Ectodermal cell (in vitro differentiated cells): ENCODE measurements around the gene MTOR.
"Not testable (repeated sequence)": the region's sequence is repeated elsewhere in the genome, so short reads cannot be mapped to it uniquely, and the experiment has no call there.

Source experiments
- H3K27ac ChIP-seq: 2 replicates; pipeline ENCODE4 v1.7.0; 2013; ENCODE audit warnings: mild to moderate bottlenecking, low read depth, low read length; ENCODE audit not compliant: insufficient read depth, poor library complexity, severe bottlenecking
- H3K27me3 ChIP-seq: 2 replicates; pipeline ENCODE4 v1.7.0; 2013; ENCODE audit warnings: mild to moderate bottlenecking, low read length; ENCODE audit not compliant: insufficient read depth, control insufficient read depth, poor library complexity, severe bottlenecking
- H3K36me3 ChIP-seq: one replicate; pipeline ENCODE4 v1.7.0; 2013; ENCODE audit warnings: low read length; ENCODE audit not compliant: control insufficient read depth, insufficient read depth
- H3K4me1 ChIP-seq: one replicate; pipeline ENCODE4 v1.7.0; 2013; ENCODE audit warnings: low read length; ENCODE audit not compliant: control insufficient read depth, insufficient read depth
- H3K4me3 ChIP-seq: 2 replicates; pipeline ENCODE4 v1.7.0; 2013; ENCODE audit warnings: low read depth, low read length, control low read depth; ENCODE audit not compliant: insufficient read depth
- H3K9me3 ChIP-seq: 2 replicates; pipeline ENCODE4 v1.7.0; 2013; ENCODE audit warnings: mild to moderate bottlenecking, low read length, moderate library complexity; ENCODE audit not compliant: control insufficient read depth
- WGBS, 2 experiments: methylation state at CpG; one replicate each; pipeline ENCODE4 v1.1.7; 2013; ENCODE audit warnings: missing lambda C conversion rate in 2 of 2; 5-methylcytosine and 5-hydroxymethylcytosine counted together

The MTOR gene

DNA sequence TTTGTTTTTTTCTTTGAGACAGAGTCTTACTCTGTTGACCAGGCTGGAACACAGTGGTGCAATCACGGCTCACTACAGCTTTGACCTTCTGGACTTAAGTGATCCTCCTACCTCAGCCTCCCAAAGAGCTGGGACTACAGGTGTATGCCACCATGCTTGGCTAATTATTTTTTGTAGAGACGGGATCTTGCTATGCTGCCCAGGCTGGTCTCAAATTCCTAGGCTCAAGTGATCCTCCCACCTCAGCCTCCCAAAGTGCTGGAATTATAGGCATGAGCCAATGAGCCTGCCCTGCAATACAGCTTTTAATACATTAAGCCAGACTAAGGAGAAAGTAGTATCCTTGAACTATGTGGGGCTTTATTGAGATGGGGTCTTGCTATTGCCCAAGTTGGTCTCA lies 146.0 kb downstream of the MTOR start:
- no peaks in the 10 kb centered on the region for H3K27me3 ChIP-seq
- no peaks in the 10 kb centered on the region for H3K9me3 ChIP-seq
- 91 to 92% methylated on average over 2 of the region's 2 CpGs for WGBS, 2 experiments
- H3K4me3 ChIP-seq: no peak overlapping the region
- peaks cover 31% of the 10 kb centered on the region for H3K36me3 ChIP-seq
- no peak overlapping the region for H3K27ac ChIP-seq
- no peaks in the 10 kb centered on the region for H3K4me1 ChIP-seq

DNA sequence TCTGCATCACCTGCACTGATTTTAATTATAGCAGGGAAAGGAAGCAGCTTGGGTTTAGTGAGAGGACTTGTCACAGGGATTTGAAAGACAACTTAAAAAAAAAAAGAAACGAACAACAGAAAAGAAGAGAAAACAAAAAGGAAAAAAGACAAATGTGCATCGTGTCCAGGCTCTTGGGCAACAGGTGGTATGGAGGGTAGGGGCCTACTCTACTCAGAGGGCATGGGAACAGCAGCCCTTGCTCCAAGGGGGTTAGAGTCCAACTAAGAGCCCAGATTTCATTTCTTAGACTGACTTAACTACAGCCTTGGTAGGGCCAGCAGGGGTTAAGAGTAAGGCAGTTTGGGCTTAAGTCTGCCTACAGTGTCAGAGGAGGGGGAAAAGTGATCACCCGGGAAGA lies 147.4 kb downstream of the MTOR start:
- H3K4me1 ChIP-seq: no peaks in the 10 kb centered on the region
- WGBS, 2 experiments: 97% methylated on average over 3 of the region's 3 CpGs
- no peaks in the 10 kb centered on the region for H3K27me3 ChIP-seq
- H3K4me3 ChIP-seq: no peak overlapping the region
- no peaks in the 10 kb centered on the region for H3K9me3 ChIP-seq
- H3K27ac ChIP-seq: no peak overlapping the region
- H3K36me3 ChIP-seq: peaks cover 32% of the 10 kb centered on the region

DNA sequence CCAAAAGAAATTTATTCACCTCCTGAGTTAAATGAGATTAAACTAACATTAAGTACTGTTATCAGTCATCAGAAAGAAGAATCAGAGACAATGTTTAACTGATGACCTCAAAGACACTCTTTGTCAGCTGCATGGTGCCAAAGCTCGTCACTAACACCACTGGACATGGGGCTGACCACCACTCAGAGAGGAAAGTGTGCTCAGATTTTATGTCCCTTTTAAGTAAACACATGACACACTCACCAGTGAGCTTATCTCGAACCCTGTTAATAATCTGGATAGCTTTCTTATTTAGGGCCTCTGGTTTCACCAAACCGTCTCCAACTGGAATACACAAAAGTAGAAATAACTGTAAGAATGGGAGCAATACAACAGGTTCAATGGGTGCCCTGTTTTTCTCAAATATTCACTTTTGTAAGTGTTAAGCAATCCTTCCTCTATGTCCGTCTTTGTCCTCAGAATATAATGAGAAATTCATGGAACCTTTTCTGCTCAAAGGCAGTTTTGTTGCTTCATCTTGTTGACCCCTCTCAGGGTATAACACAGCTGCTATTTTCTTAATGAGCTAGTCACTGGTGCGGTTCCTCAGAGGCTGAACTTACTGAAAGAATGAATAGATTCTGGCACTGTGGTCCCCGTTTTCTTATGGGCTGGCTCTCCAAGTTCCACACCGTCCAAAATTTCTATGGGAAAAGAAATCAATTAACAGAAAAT lies 153.1 kb downstream of the MTOR start:
- H3K27me3 ChIP-seq: no peaks in the 10 kb centered on the region
- no peaks in the 10 kb centered on the region for H3K4me1 ChIP-seq
- H3K4me3 ChIP-seq: no peak overlapping the region
- WGBS, 2 experiments: 97 to 98% methylated on average over 7 of the region's 7 CpGs
- no peaks in the 10 kb centered on the region for H3K9me3 ChIP-seq
- H3K36me3 ChIP-seq: peaks cover 54% of the 10 kb centered on the region
- no peak overlapping the region for H3K27ac ChIP-seq

DNA sequence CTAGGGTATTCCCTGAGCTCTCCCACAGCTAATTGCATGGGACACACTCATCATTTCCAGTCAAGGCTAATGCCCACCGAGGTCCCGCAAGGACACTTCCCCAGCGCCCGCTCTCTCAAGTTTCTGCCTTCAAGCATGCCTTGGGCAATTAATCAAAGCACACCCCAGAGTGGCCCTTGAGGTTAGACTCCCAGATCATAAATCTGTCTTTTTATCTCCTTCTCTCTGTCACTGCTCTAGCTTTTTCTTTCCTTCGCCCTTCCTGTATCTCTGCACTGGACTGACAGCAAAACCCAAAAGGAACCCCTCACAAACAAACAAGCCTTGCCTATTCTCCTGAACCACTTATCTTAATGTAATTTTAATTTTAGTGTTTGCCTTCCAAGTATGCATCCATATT lies 154.8 kb downstream of the MTOR start:
- Histone ChIP-seq H3K4me1 (no peaks in the 10 kb centered on the region), H3K36me3 (peaks cover 43% of the 10 kb centered on the region), H3K27ac (no peak overlapping the region), H3K27me3 (no peaks in the 10 kb centered on the region), H3K4me3 (no peak overlapping the region), H3K9me3 (no peaks in the 10 kb centered on the region)
- WGBS, 2 experiments: 93 to 95% methylated on average over 5 of the region's 5 CpGs

DNA sequence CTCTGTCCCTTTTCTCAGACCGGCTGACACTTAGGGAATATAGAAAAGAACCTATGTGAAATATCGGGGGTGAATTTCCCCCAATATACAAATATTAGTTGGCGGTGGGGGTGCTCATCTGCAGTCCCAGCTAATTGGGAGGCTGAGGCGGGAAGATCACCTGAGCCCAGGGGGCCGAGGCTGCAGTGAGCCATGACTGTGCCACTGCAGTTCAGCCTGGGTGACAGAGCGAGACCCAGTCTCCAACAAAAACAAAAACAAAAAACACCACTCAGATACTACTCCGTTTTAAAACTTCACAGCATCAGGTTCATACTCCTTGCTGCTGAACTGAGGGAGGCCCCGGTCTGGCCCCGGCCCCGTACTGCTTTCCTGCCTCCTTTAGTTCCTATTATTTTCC lies 156.8 kb downstream of the MTOR start:
- no peak overlapping the region for H3K27ac ChIP-seq
- H3K27me3 ChIP-seq: no peaks in the 10 kb centered on the region
- no peak overlapping the region for H3K4me3 ChIP-seq
- H3K36me3 ChIP-seq: peaks cover 29% of the 10 kb centered on the region
- no peaks in the 10 kb centered on the region for H3K4me1 ChIP-seq
- WGBS, 2 experiments: 90 to 95% methylated on average over 10 of the region's 10 CpGs
- no peaks in the 10 kb centered on the region for H3K9me3 ChIP-seq

DNA sequence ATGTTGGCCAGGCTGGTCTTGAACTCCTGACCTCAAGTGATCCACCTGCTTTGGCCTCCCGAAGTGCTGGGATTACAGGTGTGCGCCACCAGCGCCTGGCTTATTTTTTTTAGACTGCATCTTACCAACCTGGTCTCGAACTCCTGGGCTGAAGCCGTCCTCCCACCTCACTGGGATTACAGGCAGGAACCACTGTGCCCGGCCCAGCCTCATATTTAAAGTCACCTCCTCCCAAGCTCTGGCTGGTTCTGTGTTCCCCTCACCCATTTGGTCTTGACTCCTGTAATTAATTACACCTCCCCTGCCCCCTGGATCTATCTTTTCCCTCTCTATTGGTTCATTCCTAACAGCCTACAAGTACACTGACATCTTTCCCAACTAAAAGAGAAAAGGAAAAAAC lies 161.0 kb downstream of the MTOR start:
- no peaks in the 10 kb centered on the region for H3K9me3 ChIP-seq
- WGBS, 2 experiments: 93% methylated on average over 6 of the region's 6 CpGs

DNA sequence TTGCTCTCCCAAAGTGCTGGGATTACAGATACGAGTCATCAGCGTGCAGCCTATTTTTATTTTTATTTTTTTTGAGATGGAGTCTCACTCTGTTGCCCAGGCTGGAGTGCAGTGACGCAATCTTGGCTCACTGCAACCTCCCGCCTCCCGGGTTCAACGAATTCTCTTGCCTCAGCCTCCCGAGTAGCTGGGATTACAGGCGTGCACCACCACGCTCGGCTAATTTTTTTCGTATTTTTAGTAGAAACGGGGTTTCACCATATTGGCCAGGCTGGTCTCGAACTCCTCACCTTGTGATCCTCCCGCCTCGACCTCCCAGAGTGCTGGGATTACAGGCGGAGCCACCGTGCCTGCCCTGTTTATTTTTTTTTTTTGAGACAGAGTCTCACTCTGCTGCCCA lies 161.5 kb downstream of the MTOR start:
- not testable (repeated sequence) for H3K27ac ChIP-seq, H3K27me3 ChIP-seq, H3K4me1 ChIP-seq, H3K4me3 ChIP-seq, H3K9me3 ChIP-seq
- peaks cover 11% of the 10 kb centered on the region for H3K36me3 ChIP-seq
- 93 to 95% methylated on average over 17 of the region's 17 CpGs for WGBS, 2 experiments

More for the DNA sequence above, 161.0 kb downstream of the MTOR start:
- H3K4me1 ChIP-seq: no peaks in the 10 kb centered on the region
- no peaks in the 10 kb centered on the region for H3K27me3 ChIP-seq
- H3K36me3 ChIP-seq: peaks cover 10% of the 10 kb centered on the region
- H3K27ac ChIP-seq: no peak overlapping the region
- H3K4me3 ChIP-seq: no peak overlapping the region

DNA sequence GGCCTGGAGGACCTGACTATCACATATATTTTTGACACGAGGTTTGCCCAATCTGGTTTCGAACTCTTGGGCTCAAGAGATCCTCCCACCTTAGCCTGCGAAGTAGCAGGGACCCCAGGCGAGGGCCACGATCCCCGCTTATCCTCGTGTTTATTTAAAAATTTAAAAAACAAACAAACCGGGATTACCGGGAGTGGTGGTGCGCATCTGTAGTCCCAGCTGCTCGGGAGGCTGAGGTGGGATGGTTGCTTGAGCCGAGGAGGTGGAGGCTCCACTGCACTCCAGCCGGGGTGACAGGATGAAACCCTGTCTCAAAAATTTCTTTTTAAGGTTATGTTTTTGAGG lies 162.2 kb downstream of the MTOR start:
- WGBS, 2 experiments: 83 to 85% methylated on average over 13 of the region's 13 CpGs
- Histone ChIP-seq H3K9me3 (no peaks in the 10 kb centered on the region), H3K36me3 (peaks cover 17% of the 10 kb centered on the region), H3K4me3 (peak overlapping the region; percentile 99), H3K27ac (no peak overlapping the region), H3K27me3 (no peaks in the 10 kb centered on the region), H3K4me1 (no peaks in the 10 kb centered on the region)

DNA sequence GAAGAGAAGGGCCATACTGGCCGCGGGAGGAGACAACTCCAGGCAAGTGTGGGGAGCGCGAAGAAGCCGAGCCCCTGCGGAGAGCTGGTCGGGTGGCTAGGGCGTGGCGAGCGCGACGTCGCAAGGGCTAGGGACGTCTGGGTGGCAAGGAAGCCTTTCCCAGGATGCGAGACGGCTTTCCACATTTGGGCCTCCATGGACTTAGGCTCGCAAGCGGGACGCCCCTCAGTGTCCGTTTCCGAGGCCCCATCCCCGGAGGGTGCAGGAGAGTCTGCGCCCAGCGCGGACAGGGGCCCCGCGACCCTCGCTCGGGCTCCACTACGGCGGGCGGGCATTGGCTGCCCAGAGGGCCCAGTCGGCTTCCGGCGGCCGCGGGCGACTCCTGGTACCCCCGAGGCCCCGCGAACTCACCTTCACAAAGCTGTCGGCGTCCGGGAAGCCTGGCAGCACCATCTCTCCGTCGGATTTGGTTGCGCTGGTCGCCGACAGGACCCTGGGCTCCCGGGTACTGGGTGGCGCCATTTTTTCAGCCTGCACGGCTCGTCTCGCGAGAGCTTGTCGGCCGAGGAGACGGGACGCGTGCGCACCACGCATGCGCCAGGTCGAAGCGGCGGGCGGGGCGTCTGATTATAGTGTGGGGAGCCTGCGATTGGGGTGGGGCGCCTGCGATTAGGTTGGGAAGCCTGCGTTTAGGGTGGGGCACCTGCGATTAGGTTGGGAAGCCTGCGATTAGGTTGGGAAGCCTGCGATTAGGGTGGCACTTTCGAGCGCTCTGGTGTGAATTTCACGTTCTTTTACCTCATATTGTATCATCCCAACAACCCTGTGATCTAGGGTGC lies 162.8 kb downstream of the MTOR start, which contains the start of gene EXOSC10:
TSS of gene EXOSC10 (minus strand) at position 560 of the 839 bp plus-strand sequence. CDS start at position 522, 38 bp downstream.
- Histone ChIP-seq H3K4me3 (peak within 1 kb of the TSS; percentile 99), H3K9me3 (no peaks in the 10 kb centered on the region), H3K4me1 (no peaks in the 10 kb centered on the region), H3K27ac (peak within 1 kb of the TSS; percentile 78), H3K27me3 (no peaks in the 10 kb centered on the region), H3K36me3 (peaks cover 23% of the 10 kb centered on the region)
- 2% methylated on average over 78 of the region's 78 CpGs for WGBS, 2 experiments

DNA sequence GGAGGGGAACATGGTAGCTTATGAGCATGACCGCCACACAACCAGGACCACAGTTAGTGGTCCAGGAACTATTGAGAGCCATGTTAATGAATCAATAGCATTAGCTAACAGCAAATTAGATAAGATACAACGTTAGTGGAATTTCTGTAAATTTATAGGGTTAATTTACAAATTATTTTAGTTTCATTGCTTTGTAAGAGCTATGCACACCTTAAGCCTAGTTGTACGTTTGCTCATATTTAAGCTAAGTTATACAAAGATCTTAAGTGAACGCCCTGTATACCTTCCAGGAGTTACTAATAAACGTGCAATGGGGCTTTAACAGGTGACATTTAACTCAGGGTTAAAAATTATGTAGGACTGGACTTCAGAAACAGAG lies 163.4 kb downstream of the MTOR start:
- peak overlapping the region; percentile 99 for H3K4me3 ChIP-seq
- H3K36me3 ChIP-seq: peaks cover 29% of the 10 kb centered on the region
- 18 to 26% methylated on average over 4 to 5 of the region's 5 CpGs for WGBS, 2 experiments
- H3K27me3 ChIP-seq: no peaks in the 10 kb centered on the region
- no peak overlapping the region for H3K27ac ChIP-seq
- H3K4me1 ChIP-seq: no peaks in the 10 kb centered on the region
- H3K9me3 ChIP-seq: no peaks in the 10 kb centered on the region
